Gastrocnemius medialis (tissue), 4 donors: ENCODE data around the gene LEP.

Experiments used
- CTCF ChIP-seq, 5 experiments: fragments of 450-650 bp in 3 of 5; fragments of 200-600 bp in 2 of 5; sonication (generic) in 2 of 5; IDR thresholded peaks in 4 of 5; conservative IDR thresholded peaks in 1 of 5; 1 replicate in 4 of 5; 2 replicates in 1 of 5; pipeline ENCODE4 v1.5.1; 2016 to 2019; ENCODE audit warnings: antibody characterized with exemption in 5 of 5, mild to moderate bottlenecking in 3 of 5, moderate library complexity in 3 of 5
- POLR2A ChIP-seq, 2 donors: fragments of 450-650 bp; IDR thresholded peaks; one replicate each; pipeline ENCODE4 v1.6.1; 2017; ENCODE audit warnings: antibody characterized with exemption in 2 of 2, mild to moderate bottlenecking in 2 of 2, moderate library complexity in 2 of 2

- TF ChIP-seq CTCF (IDR thresholded peaks at IDR 0.05 in 4 of 5, conservative IDR thresholded peaks at IDR 0.05 in 1 of 5) (no peak), POLR2A (IDR thresholded peaks at IDR 0.05) (no peak)
These were observed 63.1 kb downstream of the LEP start for GRCh38 chr7:128304212-128304611.
